HCT116 (cell line): Measurements from ENCODE around the gene ANKRD29. TPM values are rescaled to one million over a fixed set of nuclear protein-coding genes. Genes with fewer than 3 reads are reported as not detected.

Source experiments
- ATAC-seq: fragments of 200-7000 bp; cut with Tn5 transposase; 2 replicates; pipeline ENCODE4 v1.9.1; 2020; ENCODE audit warnings: mild to moderate bottlenecking, moderate library complexity
- BruUV-seq: library from RNA; stranded (reverse); fragments of 400-500 nt; replicated peaks from 2 replicates; lab custom pipeline; 2021; lab: Mats Ljungman, UMichigan
- CTCF ChIA-PET: fragments of 300-600 bp; sonication (Branson Sonifier 250); formaldehyde crosslinking; loops from one replicate; lab custom pipeline; 2021; ENCODE audit warnings: antibody characterized with exemption; lab: Charles Lee
- POLR2A ChIA-PET: fragments of 300-600, 350-600 bp; sonication (Branson Sonifier 250); formaldehyde crosslinking; loops from one replicate; lab custom pipeline; 2021; ENCODE audit warnings: antibody characterized with exemption; lab: Charles Lee
- RAD21 ChIA-PET, 2 experiments: fragments of 300-600 bp; sonication (Branson Sonifier 250); formaldehyde crosslinking; loops; one replicate each; lab custom pipeline; 2023; ENCODE audit warnings: low total read pairs in 2 of 2; ENCODE audit not compliant: uncharacterized antibody in 2 of 2, unreplicated experiment in 2 of 2, low non-redundant PET in 1 of 2; lab: Charles Lee
- DNase-seq: peaks from one replicate; pipeline ENCODE4 v3.0.0-alpha.2; 2010; ENCODE audit warnings: low read depth, low spot score
- H2AFZ ChIP-seq: fragments of 200-600 bp; shearing (Covaris generic), sonication (generic); 2 replicates; pipeline ENCODE4 v1.6.1; 2017; ENCODE audit warnings: low read depth, mixed run types, mixed read lengths, antibody characterized with exemption, low read length; ENCODE audit not compliant: poor library complexity, severe bottlenecking
- H3K27ac ChIP-seq: 2 replicates; pipeline ENCODE4 v1.5.1; 2012; ENCODE audit warnings: low read depth, low read length
- H3K27me3 ChIP-seq: fragments of 200-600 bp; sonication (generic); 2 replicates; pipeline ENCODE4 v1.6.1; 2016; ENCODE audit warnings: mixed run types, low read length, mixed read lengths; ENCODE audit not compliant: insufficient read depth
- H3K36me3 ChIP-seq, 2 experiments: fragments of 200-500 bp in 1 of 2; fragments of 200-600 bp in 1 of 2; sonication (Bioruptor generic) in 1 of 2; sonication (generic) in 1 of 2; 2 replicates each; pipeline versions ENCODE4 v1.5.1 to v1.6.1; 2014 to 2016; ENCODE audit warnings: low read length in 2 of 2, inconsistent platforms in 1 of 2, mixed read lengths in 1 of 2, mixed run types in 1 of 2; ENCODE audit not compliant: insufficient read depth in 2 of 2, control insufficient read depth in 1 of 2
- H3K4me1 ChIP-seq, 2 experiments: fragments of 200-600 bp in 1 of 2; sonication (generic) in 1 of 2; 2 replicates each; pipeline versions ENCODE4 v1.5.1 to v1.6.1; 2012 to 2017; ENCODE audit warnings: low read length in 2 of 2, inconsistent platforms in 1 of 2, mild to moderate bottlenecking in 1 of 2, mixed read lengths in 1 of 2, mixed run types in 1 of 2, moderate library complexity in 1 of 2; ENCODE audit not compliant: insufficient read depth in 2 of 2, control insufficient read depth in 1 of 2
- H3K4me2 ChIP-seq: fragments of 200-600 bp; sonication (generic); 2 replicates; pipeline ENCODE4 v1.6.1; 2017; ENCODE audit warnings: mixed run types, low read length, mixed read lengths
- H3K4me3 ChIP-seq, 2 experiments: fragments of 200-600 bp in 1 of 2; sonication (generic) in 1 of 2; replicated peaks in 1 of 2; 2 replicates each; pipeline ENCODE4 v1.5.1; 2011 to 2016; ENCODE audit warnings: low read length in 2 of 2, control low read depth in 1 of 2, low read depth in 1 of 2, mild to moderate bottlenecking in 1 of 2, mixed read lengths in 1 of 2, mixed run types in 1 of 2
- H3K79me2 ChIP-seq: fragments of 200-600 bp; sonication (generic); 2 replicates; pipeline ENCODE4 v1.6.1; 2017; ENCODE audit warnings: mild to moderate bottlenecking, mixed run types, low read length, moderate library complexity, mixed read lengths; ENCODE audit not compliant: insufficient read depth
- H3K9ac ChIP-seq: fragments of 200-600 bp; sonication (generic); 2 replicates; pipeline ENCODE4 v1.6.1; 2016; ENCODE audit warnings: low read length, mixed read lengths
- H3K9me2 ChIP-seq: fragments of 200-600 bp; sonication (generic), shearing (Covaris generic); 2 replicates; pipeline ENCODE4 v1.6.1; 2017; ENCODE audit warnings: mixed run types, mild to moderate bottlenecking, moderate library complexity; ENCODE audit not compliant: insufficient read depth
- H3K9me3 ChIP-seq, 2 experiments: fragments of 200-500 bp in 1 of 2; fragments of 200-600 bp in 1 of 2; sonication (Bioruptor generic) in 1 of 2; sonication (generic) in 1 of 2; 2 replicates each; pipeline ENCODE4 v1.6.1; 2014 to 2017; ENCODE audit warnings: low read length in 2 of 2, mixed read lengths in 2 of 2, inconsistent platforms in 1 of 2, low read depth in 1 of 2, mild to moderate bottlenecking in 1 of 2, mixed run types in 1 of 2, moderate library complexity in 1 of 2; ENCODE audit not compliant: control insufficient read depth in 1 of 2, insufficient read depth in 1 of 2
- H4K20me1 ChIP-seq: fragments of 200-600 bp; sonication (generic), shearing (Covaris generic); 2 replicates; pipeline ENCODE4 v1.6.1; 2017; ENCODE audit warnings: mixed run types, mild to moderate bottlenecking, moderate library complexity; ENCODE audit not compliant: insufficient read depth
- CBX3 ChIP-seq: IDR thresholded peaks from 2 replicates; pipeline ENCODE4 v1.6.1; 2012; ENCODE audit warnings: low read depth
- CEBPB ChIP-seq: IDR thresholded peaks from 2 replicates; pipeline ENCODE4 v1.6.1; 2012; ENCODE audit warnings: low read depth
- EGR1 ChIP-seq: IDR thresholded peaks from 2 replicates; pipeline ENCODE4 v1.6.1; 2012; ENCODE audit warnings: low read depth
- ELF1 ChIP-seq: IDR thresholded peaks from 2 replicates; pipeline ENCODE4 v1.6.1; 2012; ENCODE audit warnings: low read depth, borderline replicate concordance
- EZH2 ChIP-seq: fragments of 200-600 bp; sonication (generic); IDR thresholded peaks from 2 replicates; pipeline ENCODE4 v1.6.1; 2017; ENCODE audit warnings: antibody characterized with exemption, mixed run types
- EZH2phosphoT487 ChIP-seq: fragments of 200-600 bp; IDR thresholded peaks from 2 replicates; pipeline ENCODE4 v1.6.1; 2018; ENCODE audit warnings: antibody characterized with exemption, borderline replicate concordance
- FOSL1 ChIP-seq: IDR thresholded peaks from 2 replicates; pipeline ENCODE4 v1.6.1; 2012; ENCODE audit warnings: low read depth
- JUND ChIP-seq: IDR thresholded peaks from 2 replicates; pipeline ENCODE4 v1.6.1; 2012
- MAX ChIP-seq: IDR thresholded peaks from 2 replicates; pipeline ENCODE4 v1.6.1; 2012
- POLR2A ChIP-seq: IDR thresholded peaks from 2 replicates; pipeline ENCODE4 v1.7.0; 2011; ENCODE audit warnings: borderline replicate concordance; ENCODE audit not compliant: insufficient read depth, insufficient read length; ENCODE audit errors: extremely low read depth
- POLR2AphosphoS5 ChIP-seq: IDR thresholded peaks from 2 replicates; pipeline ENCODE4 v1.6.1; 2011; ENCODE audit warnings: mild to moderate bottlenecking, low read depth, low read length, moderate library complexity
- RAD21 ChIP-seq: IDR thresholded peaks from 2 replicates; pipeline ENCODE4 v1.6.1; 2012; ENCODE audit warnings: low read depth, mild to moderate bottlenecking
- REST ChIP-seq: IDR thresholded peaks from 2 replicates; pipeline ENCODE4 v1.6.1; 2012; ENCODE audit warnings: low read depth
- SIN3A ChIP-seq: IDR thresholded peaks from 2 replicates; pipeline ENCODE4 v1.6.1; 2012; ENCODE audit warnings: low read depth
- SP1 ChIP-seq: IDR thresholded peaks from 2 replicates; pipeline ENCODE4 v1.6.1; 2012; ENCODE audit warnings: low read depth
- TCF7L2 ChIP-seq: IDR thresholded peaks from 2 replicates; pipeline ENCODE4 v1.7.0; 2011; ENCODE audit warnings: borderline replicate concordance, inconsistent platforms; ENCODE audit not compliant: insufficient read depth, insufficient read length; ENCODE audit errors: extremely low read depth
- YY1 ChIP-seq: IDR thresholded peaks from 2 replicates; pipeline ENCODE4 v1.6.1; 2011; ENCODE audit warnings: low read length, low read depth, moderate library complexity, mild to moderate bottlenecking; ENCODE audit not compliant: insufficient replicate concordance; ENCODE audit errors: extremely low read depth
- ZFX ChIP-seq: fragments of 450-650 bp; IDR thresholded peaks from 2 replicates; pipeline ENCODE4 v1.6.1; 2017
- intact Hi-C: fragments of 100-400 bp; cut with micrococcal nuclease; formaldehyde crosslinking; loops from 2 replicates; pipeline ENCODE4 v1.10.0; 2022
- total RNA-seq: library from RNA; stranded (reverse); gene quantifications from one replicate; pipeline ENCODE4 v1.2.1, GENCODE V29; 2021; ENCODE audit not compliant: unreplicated experiment

ANKRD29 gene
- total RNA-seq, 1 experiment from 2014 or later = 8.8 TPM

- H3K79me2 ChIP-seq = no peaks in the 10 kb centered on the region
- no peaks in the 10 kb centered on the region for H3K27me3 ChIP-seq
- ATAC-seq = no peak
- H2AFZ ChIP-seq = no peak overlapping the region
- ChIA-PET POLR2A (no interaction called here), CTCF (interaction anchor here (1.0 kb wide), 1 partner anchor 32 kb away, joined by 5 read pairs; no protein-coding TSS in a partner anchor), RAD21 (no interaction called here)
- no peak for DNase-seq
- no peaks in the 10 kb centered on the region for H3K9me3 ChIP-seq
- TF ChIP-seq CBX3 = no peak
- no peak for TF ChIP-seq POLR2A
- TF ChIP-seq ZFX = no peak
- no peak for TF ChIP-seq EZH2
- no peak for TF ChIP-seq YY1
- no peaks in the 10 kb centered on the region for H3K9me2 ChIP-seq
- H3K4me1 ChIP-seq = 0 out of 4 replicates have a peak, but pooled peaks cover 0 to 3% of the 10 kb centered on the region in 2 experiments
- H3K36me3 ChIP-seq = no peaks in the 10 kb centered on the region
- no peaks in the 10 kb centered on the region for H4K20me1 ChIP-seq
- H3K4me2 ChIP-seq = no peak overlapping the region
- no peak overlapping the region for H3K4me3 ChIP-seq
- BruUV-seq = no TSS peak
- intact Hi-C loops = no loop called here
- H3K27ac ChIP-seq = no peak overlapping the region
- no peak overlapping the region for H3K9ac ChIP-seq
These were observed 8.9 kb upstream of the ANKRD29 start for GRCh38 chr18:23671564-23671963.

GRCh38 chr18:23669804-23670405, 7.2 kb upstream of the ANKRD29 start:
- BruUV-seq = no TSS peak
- DNase-seq (no peak), ATAC-seq (no peak)
- H3K27me3 ChIP-seq = no peaks in the 10 kb centered on the region
- H3K36me3 ChIP-seq = no peaks in the 10 kb centered on the region
- H3K4me2 ChIP-seq = no peak overlapping the region
- CTCF ChIA-PET = no interaction called here
- H3K9me2 ChIP-seq = no peaks in the 10 kb centered on the region
- H3K4me3 ChIP-seq = no peak overlapping the region
- RAD21 ChIA-PET = no interaction called here
- H3K79me2 ChIP-seq = no peaks in the 10 kb centered on the region
- no peaks in the 10 kb centered on the region for H4K20me1 ChIP-seq
- no peak overlapping the region for H2AFZ ChIP-seq
- H3K27ac ChIP-seq = no peak overlapping the region
- H3K9ac ChIP-seq = no peak overlapping the region
- POLR2A ChIA-PET = interaction anchor here (0.6 kb wide), 1 partner anchor 39 kb away, joined by 3 read pairs; no protein-coding TSS in a partner anchor
- intact Hi-C loops = no loop called here
- 0 out of 4 replicates have a peak, but pooled peaks cover 0 to 3% of the 10 kb centered on the region in 2 experiments for H3K4me1 ChIP-seq
- no peaks in the 10 kb centered on the region for H3K9me3 ChIP-seq
- TF ChIP-seq EZH2phosphoT487 (no peak), ZFX (no peak), MAX (no peak), RAD21 (no peak), JUND (no peak), FOSL1 (no peak), REST (no peak), ELF1 (no peak), EGR1 (no peak), SIN3A (no peak), TCF7L2 (no peak), SP1 (no peak), POLR2A (no peak), CBX3 (no peak), POLR2AphosphoS5 (no peak), CEBPB (no peak)
